GM21390 (cell line): Measurements from ENCODE around the gene TNRC6B.

ENCODE experiments used
- ATAC-seq: cut with Tn5 transposase; IDR thresholded peaks from one replicate; pipeline ENCODE4 v1.9.1; 2021; ENCODE audit not compliant: unreplicated experiment

Gene TNRC6B

GRCh38 chr22:40238425-40239344 is 61.0 kb downstream of the TNRC6B start:
- ATAC-seq: no peak

- ATAC-seq: no peak
These were observed 61.6 kb downstream of the TNRC6B start for GRCh38 chr22:40239345-40239683.

- ATAC-seq: no peak
These were observed 62.4 kb downstream of the TNRC6B start for GRCh38 chr22:40240160-40240559.

- ATAC-seq: no peak
These were observed 63.0 kb downstream of the TNRC6B start for GRCh38 chr22:40240686-40241085.

GRCh38 chr22:40241200-40241763 is 63.6 kb downstream of the TNRC6B start:
- ATAC-seq: no peak

- no peak for ATAC-seq
These were observed 66.2 kb downstream of the TNRC6B start for GRCh38 chr22:40243891-40244290.

- ATAC-seq: no peak
These were observed 66.9 kb downstream of the TNRC6B start for GRCh38 chr22:40244586-40244985.

GRCh38 chr22:40247976-40248375 is 70.3 kb downstream of the TNRC6B start:
- no peak for ATAC-seq

GRCh38 chr22:40249286-40249685 is 71.6 kb downstream of the TNRC6B start:
- ATAC-seq: no peak

- ATAC-seq: no peak
These were observed 72.9 kb downstream of the TNRC6B start for GRCh38 chr22:40250608-40251007.

- no peak for ATAC-seq
These were observed 73.4 kb downstream of the TNRC6B start for GRCh38 chr22:40251106-40251505.

GRCh38 chr22:40252146-40252545 is 74.4 kb downstream of the TNRC6B start:
- ATAC-seq: no peak

- no peak for ATAC-seq
These were observed 78.8 kb downstream of the TNRC6B start for GRCh38 chr22:40256516-40256915.

- ATAC-seq: no peak
These were observed 80.3 kb downstream of the TNRC6B start for GRCh38 chr22:40258017-40258416.

GRCh38 chr22:40258501-40258915 is 80.8 kb downstream of the TNRC6B start:
- no peak for ATAC-seq

GRCh38 chr22:40261783-40262182 is 84.1 kb downstream of the TNRC6B start:
- no peak for ATAC-seq

- ATAC-seq: no peak
These were observed 85.5 kb downstream of the TNRC6B start for GRCh38 chr22:40263191-40263590.

- no peak for ATAC-seq
These were observed 88.1 kb downstream of the TNRC6B start for GRCh38 chr22:40265783-40266182.

- ATAC-seq: no peak
These were observed 92.3 kb downstream of the TNRC6B start for GRCh38 chr22:40270031-40270430.

GRCh38 chr22:40270748-40271373 is 93.1 kb downstream of the TNRC6B start:
- ATAC-seq: no peak

GRCh38 chr22:40271440-40271839 is 93.7 kb downstream of the TNRC6B start:
- ATAC-seq: no peak

- ATAC-seq: no peak
These were observed 95.6 kb downstream of the TNRC6B start for GRCh38 chr22:40273319-40273718.
